Measurements from ENCODE around the gene TEX29. TPM values are rescaled to one million over a fixed set of nuclear protein-coding genes. Genes with fewer than 3 reads are reported as not detected.

TEX29 gene
- not detected for total RNA-seq

GRCh38 chr13:111319998-111320911 is at the start of gene TEX29:
TEX29 (plus strand) TSS chr13:111320642; CDS start chr13:111320891, 249 bp downstream.
- H3K4me3 ChIP-seq, result no peak within 1 kb of the TSS
- no peaks in the 10 kb centered on the region for H3K27me3 ChIP-seq
- H3K4me1 ChIP-seq, result no peaks in the 10 kb centered on the region
- DNase-seq (ENCODE audit: low spot score), result no peak
- no peak within 1 kb of the TSS for H3K27ac ChIP-seq
- H3K36me3 ChIP-seq, result peaks cover 4% of the 10 kb centered on the region
- H3K9me3 ChIP-seq, result no peaks in the 10 kb centered on the region
- TF ChIP-seq, protein P1, sequence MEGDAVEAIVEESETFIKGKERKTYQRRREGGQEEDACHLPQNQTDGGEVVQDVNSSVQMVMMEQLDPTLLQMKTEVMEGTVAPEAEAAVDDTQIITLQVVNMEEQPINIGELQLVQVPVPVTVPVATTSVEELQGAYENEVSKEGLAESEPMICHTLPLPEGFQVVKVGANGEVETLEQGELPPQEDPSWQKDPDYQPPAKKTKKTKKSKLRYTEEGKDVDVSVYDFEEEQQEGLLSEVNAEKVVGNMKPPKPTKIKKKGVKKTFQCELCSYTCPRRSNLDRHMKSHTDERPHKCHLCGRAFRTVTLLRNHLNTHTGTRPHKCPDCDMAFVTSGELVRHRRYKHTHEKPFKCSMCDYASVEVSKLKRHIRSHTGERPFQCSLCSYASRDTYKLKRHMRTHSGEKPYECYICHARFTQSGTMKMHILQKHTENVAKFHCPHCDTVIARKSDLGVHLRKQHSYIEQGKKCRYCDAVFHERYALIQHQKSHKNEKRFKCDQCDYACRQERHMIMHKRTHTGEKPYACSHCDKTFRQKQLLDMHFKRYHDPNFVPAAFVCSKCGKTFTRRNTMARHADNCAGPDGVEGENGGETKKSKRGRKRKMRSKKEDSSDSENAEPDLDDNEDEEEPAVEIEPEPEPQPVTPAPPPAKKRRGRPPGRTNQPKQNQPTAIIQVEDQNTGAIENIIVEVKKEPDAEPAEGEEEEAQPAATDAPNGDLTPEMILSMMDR (IDR thresholded peaks at IDR 0.05), result no peak

DNA sequence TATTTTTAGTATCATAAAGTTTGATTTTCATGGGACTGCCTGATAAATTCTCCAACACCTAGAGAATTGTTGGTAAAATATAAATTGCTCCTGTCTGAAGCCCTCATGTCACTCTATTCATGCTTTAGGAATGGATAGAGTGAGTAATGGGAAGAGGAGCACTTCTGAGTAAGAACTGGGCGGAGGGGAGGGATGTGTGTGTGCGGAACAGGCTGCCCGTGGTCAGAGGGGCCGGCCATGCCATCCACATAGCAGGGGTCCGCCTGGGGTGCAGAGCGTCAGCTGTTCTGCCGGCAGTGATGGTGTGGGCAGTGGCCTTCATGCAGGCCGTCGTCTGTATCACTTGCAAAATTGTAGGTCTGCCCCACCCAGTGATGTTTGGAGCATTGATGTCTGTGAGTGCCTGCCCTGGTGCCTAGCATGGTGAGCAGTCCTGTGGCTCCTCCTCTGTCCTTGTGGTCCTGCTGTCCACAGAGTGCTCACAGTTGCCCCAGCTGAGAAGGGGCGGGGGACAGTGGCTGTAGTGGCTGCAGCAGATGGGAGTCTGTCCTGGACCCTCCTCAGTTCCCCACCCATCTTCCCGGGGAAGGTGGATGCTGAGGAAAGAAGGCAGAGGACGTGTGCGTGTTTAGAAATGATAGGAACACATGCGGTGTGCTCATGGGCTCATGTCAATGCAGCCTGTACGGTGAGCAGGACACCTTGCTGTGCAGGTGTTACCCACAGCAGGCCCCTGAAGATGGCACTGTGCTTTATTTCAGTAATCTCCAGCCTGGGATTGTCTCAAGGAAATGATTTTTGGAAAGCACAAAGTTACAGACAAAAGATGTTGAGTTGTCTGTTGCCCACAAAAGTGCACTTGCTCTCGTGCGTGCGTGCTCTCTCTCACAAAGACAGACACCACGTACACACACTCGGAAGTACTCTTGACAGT is 49.4 kb upstream of the TEX29 start:
- Histone ChIP-seq H3K9me3 (no peaks in the 10 kb centered on the region), H3K27ac (no peak overlapping the region), H3K4me3 (no peak overlapping the region), H3K36me3 (peaks cover 54% of the 10 kb centered on the region), H3K4me1 (peaks cover 0 to 14% of the 10 kb centered on the region in 2 donors), H3K27me3 (no peaks in the 10 kb centered on the region)
- TF ChIP-seq, protein P1 (IDR thresholded peaks at IDR 0.05), result no peak
- peak; percentile 28 for DNase-seq (ENCODE audit: low spot score)

- H3K27me3 ChIP-seq, result no peaks in the 10 kb centered on the region
- no peaks in the 10 kb centered on the region for H3K9me3 ChIP-seq
- TF ChIP-seq, protein P1 (IDR thresholded peaks at IDR 0.05), result no peak
- H3K36me3 ChIP-seq, result peaks cover 63% of the 10 kb centered on the region
- H3K4me1 ChIP-seq, result peaks cover 0 to 14% of the 10 kb centered on the region in 2 donors
- no peak for DNase-seq (ENCODE audit: low spot score)
- H3K27ac ChIP-seq, result peak overlapping the region in 1 of 2 donors; percentile 14
- H3K4me3 ChIP-seq, result no peak overlapping the region
These were observed 48.3 kb upstream of the TEX29 start for GRCh38 chr13:111272117-111272516.

GRCh38 chr13:111275382-111275781 is 45.1 kb upstream of the TEX29 start:
- H3K27ac ChIP-seq, result no peak overlapping the region
- no peak overlapping the region for H3K4me3 ChIP-seq
- no peaks in the 10 kb centered on the region for H3K9me3 ChIP-seq
- TF ChIP-seq, protein P1 (IDR thresholded peaks at IDR 0.05), result no peak
- H3K36me3 ChIP-seq, result peaks cover 52% of the 10 kb centered on the region
- H3K4me1 ChIP-seq, result peaks cover 0 to 38% of the 10 kb centered on the region in 2 donors
- H3K27me3 ChIP-seq, result no peaks in the 10 kb centered on the region
- DNase-seq (ENCODE audit: low spot score), result no peak

DNA sequence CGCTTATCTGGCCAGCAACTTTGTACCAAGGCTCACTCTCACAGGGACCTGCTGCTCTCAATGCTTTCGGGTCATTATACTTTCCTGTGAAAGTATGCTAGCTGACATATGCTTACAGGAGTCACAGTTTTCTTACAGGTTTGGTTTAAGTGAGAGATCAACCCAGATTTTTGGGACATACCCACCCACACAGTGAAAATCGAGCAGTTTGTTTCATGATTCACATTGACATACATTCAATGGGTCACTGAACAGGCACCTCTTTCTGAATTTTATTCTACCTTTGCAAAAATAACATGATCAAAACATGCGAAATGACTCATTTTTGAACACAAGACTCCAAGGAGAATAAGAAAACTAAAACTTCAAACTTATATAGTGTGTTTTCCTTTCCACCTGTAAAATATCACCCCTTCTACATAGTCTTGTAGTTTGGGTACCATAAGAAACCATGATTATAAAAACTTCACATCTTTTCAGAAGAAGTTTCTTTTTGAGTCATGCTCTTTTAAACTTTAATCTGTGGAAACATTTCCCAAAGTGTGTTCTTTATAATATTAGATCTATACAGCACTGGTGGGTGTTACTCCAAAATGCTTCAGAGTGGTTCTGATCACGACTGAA is 44.3 kb upstream of the TEX29 start:
- Histone ChIP-seq H3K4me1 (peaks cover 0 to 39% of the 10 kb centered on the region in 2 donors), H3K4me3 (no peak overlapping the region), H3K27me3 (no peaks in the 10 kb centered on the region), H3K36me3 (peaks cover 52% of the 10 kb centered on the region), H3K27ac (no peak overlapping the region), H3K9me3 (no peaks in the 10 kb centered on the region)
- no peak for DNase-seq (ENCODE audit: low spot score)
- TF ChIP-seq, protein P1 (IDR thresholded peaks at IDR 0.05), result no peak

Measured in right atrium auricular region (tissue), 2 donors.